ENCODE measurements around the gene COL5A1.

The COL5A1 gene

GRCh38 chr9:134743853-134744252 lies 102.2 kb downstream of the COL5A1 start:
- no peak for DNase-seq (ENCODE audit: low read depth)

GRCh38 chr9:134744385-134745295 lies 103.0 kb downstream of the COL5A1 start:
- no peak for DNase-seq (ENCODE audit: low read depth)

GRCh38 chr9:134747951-134748489 lies 106.4 kb downstream of the COL5A1 start:
- no peak for DNase-seq (ENCODE audit: low read depth)

GRCh38 chr9:134748591-134748990 lies 107.0 kb downstream of the COL5A1 start:
- no peak for DNase-seq (ENCODE audit: low read depth)

GRCh38 chr9:134750450-134751155 lies 109.0 kb downstream of the COL5A1 start:
- DNase-seq (ENCODE audit: low read depth), result no peak

- DNase-seq (ENCODE audit: low read depth), result no peak
These were observed 110.0 kb downstream of the COL5A1 start for GRCh38 chr9:134751622-134752021.

GRCh38 chr9:134752471-134753168 lies 111.0 kb downstream of the COL5A1 start:
- no peak for DNase-seq (ENCODE audit: low read depth)

GRCh38 chr9:134753191-134753590 lies 111.6 kb downstream of the COL5A1 start:
- no peak for DNase-seq (ENCODE audit: low read depth)

GRCh38 chr9:134755221-134755907 lies 113.8 kb downstream of the COL5A1 start:
- DNase-seq (ENCODE audit: low read depth), result no peak

- DNase-seq (ENCODE audit: low read depth), result no peak
These were observed 114.5 kb downstream of the COL5A1 start for GRCh38 chr9:134756098-134756497.

GRCh38 chr9:134757216-134757975 lies 115.8 kb downstream of the COL5A1 start:
- no peak for DNase-seq (ENCODE audit: low read depth)

- DNase-seq (ENCODE audit: low read depth), result no peak
These were observed 117.5 kb downstream of the COL5A1 start for GRCh38 chr9:134758949-134759607.

- DNase-seq (ENCODE audit: low read depth), result no peak
These were observed 118.3 kb downstream of the COL5A1 start for GRCh38 chr9:134759913-134760312.

GRCh38 chr9:134760750-134761420 lies 119.3 kb downstream of the COL5A1 start:
- DNase-seq (ENCODE audit: low read depth), result no peak

GRCh38 chr9:134764473-134765269 lies 123.1 kb downstream of the COL5A1 start:
- no peak for DNase-seq (ENCODE audit: low read depth)

GRCh38 chr9:134765785-134766184 lies 124.2 kb downstream of the COL5A1 start:
- no peak for DNase-seq (ENCODE audit: low read depth)

- DNase-seq (ENCODE audit: low read depth), result no peak
These were observed 125.0 kb downstream of the COL5A1 start for GRCh38 chr9:134766587-134766986.

- DNase-seq (ENCODE audit: low read depth), result no peak
These were observed 126.7 kb downstream of the COL5A1 start for GRCh38 chr9:134768332-134768708.
